Thymus (tissue), 11 donors: ENCODE measurements around the gene FAM193A. TPM values are rescaled to one million over a fixed set of nuclear protein-coding genes. Genes with fewer than 3 reads are reported as not detected.
A peak's percentile ranks its signal among the peaks of the same experiment; 100 is the strongest.

ENCODE experiments used
- DNase-seq, 9 donors: peaks; one replicate each; pipeline ENCODE4 v3.0.0-alpha.2; 2013; ENCODE audit warnings: low spot score in 9 of 9, low read depth in 6 of 9, missing footprints in 1 of 9
- H3K27ac ChIP-seq, 2 donors: one replicate each; pipeline ENCODE4 v1.5.1; 2013; ENCODE audit warnings: control low read depth in 1 of 2, low read depth in 1 of 2, low read length in 1 of 2, mild to moderate bottlenecking in 1 of 2, moderate library complexity in 1 of 2
- H3K27me3 ChIP-seq, 2 donors: one replicate each; pipeline ENCODE4 v1.5.1; 2013; ENCODE audit warnings: low read length in 1 of 2; ENCODE audit not compliant: control insufficient read depth in 2 of 2, insufficient read depth in 1 of 2
- H3K36me3 ChIP-seq, 2 donors: one replicate each; pipeline ENCODE4 v1.5.1; 2013; ENCODE audit warnings: low read length in 1 of 2, mild to moderate bottlenecking in 1 of 2, moderate library complexity in 1 of 2; ENCODE audit not compliant: control insufficient read depth in 2 of 2, insufficient read depth in 2 of 2
- H3K4me1 ChIP-seq, 2 donors: one replicate each; pipeline ENCODE4 v1.5.1; 2013; ENCODE audit warnings: low read length in 2 of 2; ENCODE audit not compliant: control insufficient read depth in 2 of 2, insufficient read depth in 2 of 2
- H3K4me3 ChIP-seq, 2 donors: one replicate each; pipeline ENCODE4 v1.5.1; 2013; ENCODE audit warnings: low read length in 2 of 2, control low read depth in 1 of 2, mild to moderate bottlenecking in 1 of 2
- H3K9me3 ChIP-seq, 2 donors: one replicate each; pipeline ENCODE4 v1.5.1; 2013; ENCODE audit warnings: low read length in 1 of 2, mild to moderate bottlenecking in 1 of 2; ENCODE audit not compliant: control insufficient read depth in 2 of 2, insufficient read depth in 1 of 2
- WGBS: extraction: QIAGEN DNeasy Blood & Tissue Kit; methylation state at CpG from one replicate; pipeline ENCODE4 v1.1.7; 2013; 5-methylcytosine and 5-hydroxymethylcytosine counted together
- polyA plus RNA-seq: library from polyadenylated mRNA; stranded (reverse); fragments of 200-250 nt; gene quantifications from one replicate; pipeline ENCODE4 v1.2.3, GENCODE V29; 2013
- total RNA-seq: library from RNA; stranded (reverse); fragments of 120-200 nt; gene quantifications from one replicate; pipeline ENCODE4 v1.2.4, GENCODE V29; 2013
- donor health status: healthy.

Gene FAM193A
- total and polyA plus RNA-seq, 2 donors = 9.0 to 13.8 TPM

- peaks cover 58 to 60% of the 10 kb centered on the region in 2 donors for H3K36me3 ChIP-seq
- DNase-seq = no peak
- H3K27ac ChIP-seq = no peak overlapping the region
Measured at GRCh38 chr4:2744576-2745270, 208.3 kb downstream of the FAM193A start.

GRCh38 chr4:2745516-2745915, 209.1 kb downstream of the FAM193A start:
- DNase-seq = no peak
- Histone ChIP-seq H3K36me3 (peaks cover 58 to 60% of the 10 kb centered on the region in 2 donors), H3K4me1 (peaks cover 0 to 35% of the 10 kb centered on the region in 2 donors), H3K4me3 (no peak overlapping the region), H3K9me3 (no peaks in the 10 kb centered on the region), H3K27me3 (no peaks in the 10 kb centered on the region), H3K27ac (peak overlapping the region; percentile 57 to 75)
- WGBS = 97% methylated on average over 5 of the region's 5 CpGs

More at GRCh38 chr4:2744576-2745270, 208.3 kb downstream of the FAM193A start:
- no peak overlapping the region for H3K4me3 ChIP-seq
- no peaks in the 10 kb centered on the region for H3K9me3 ChIP-seq
- WGBS = 96% methylated on average over 28 of the region's 28 CpGs
- H3K27me3 ChIP-seq = no peaks in the 10 kb centered on the region
- H3K4me1 ChIP-seq = peaks cover 0 to 35% of the 10 kb centered on the region in 2 donors

GRCh38 chr4:2745981-2746806, 209.7 kb downstream of the FAM193A start:
- 88% methylated on average over 21 of the region's 21 CpGs for WGBS
- Histone ChIP-seq H3K4me1 (peaks cover 0 to 35% of the 10 kb centered on the region in 2 donors), H3K36me3 (peaks cover 58 to 60% of the 10 kb centered on the region in 2 donors), H3K9me3 (no peaks in the 10 kb centered on the region), H3K27ac (peak overlapping the region; percentile 57 to 75), H3K4me3 (no peak overlapping the region), H3K27me3 (no peaks in the 10 kb centered on the region)
- peak in 4 of 9 donors; percentile 9 to 53 (median 27) for DNase-seq

GRCh38 chr4:2746891-2747695, 210.6 kb downstream of the FAM193A start:
- no peak for DNase-seq
- Histone ChIP-seq H3K27me3 (no peaks in the 10 kb centered on the region), H3K4me1 (peaks cover 0 to 35% of the 10 kb centered on the region in 2 donors), H3K9me3 (no peaks in the 10 kb centered on the region), H3K36me3 (peaks cover 53 to 57% of the 10 kb centered on the region in 2 donors), H3K27ac (peak overlapping the region in 1 of 2 donors; percentile 56), H3K4me3 (no peak overlapping the region)
- 89% methylated on average over 16 of the region's 16 CpGs for WGBS

- no peak for DNase-seq
- Histone ChIP-seq H3K36me3 (peaks cover 19 to 24% of the 10 kb centered on the region in 2 donors), H3K27me3 (no peaks in the 10 kb centered on the region), H3K27ac (no peak overlapping the region), H3K4me3 (no peak overlapping the region), H3K9me3 (no peaks in the 10 kb centered on the region), H3K4me1 (peaks cover 5 to 23% of the 10 kb centered on the region in 2 donors)
- 97% methylated on average over 19 of the region's 19 CpGs for WGBS
Measured at GRCh38 chr4:2750719-2751605, 214.5 kb downstream of the FAM193A start.

- no peak for DNase-seq
- Histone ChIP-seq H3K4me3 (no peak overlapping the region), H3K4me1 (peaks cover 8 to 13% of the 10 kb centered on the region in 2 donors), H3K9me3 (no peaks in the 10 kb centered on the region), H3K27me3 (peaks cover 2 to 4% of the 10 kb centered on the region in 2 donors), H3K36me3 (peaks cover 0 to 6% of the 10 kb centered on the region in 2 donors), H3K27ac (no peak overlapping the region)
- WGBS = 96% methylated on average over 4 of the region's 4 CpGs
Measured at GRCh38 chr4:2753436-2753835, 217.0 kb downstream of the FAM193A start.

- H3K4me1 ChIP-seq = peaks cover 8 to 13% of the 10 kb centered on the region in 2 donors
Measured at GRCh38 chr4:2754848-2755819, 218.7 kb downstream of the FAM193A start.

More at GRCh38 chr4:2754848-2755819, 218.7 kb downstream of the FAM193A start:
- H3K9me3 ChIP-seq = no peaks in the 10 kb centered on the region
- DNase-seq = no peak
- peaks cover 2 to 4% of the 10 kb centered on the region in 2 donors for H3K27me3 ChIP-seq
- H3K36me3 ChIP-seq = peaks cover 0 to 6% of the 10 kb centered on the region in 2 donors
- WGBS = 72% methylated on average over 23 of the region's 23 CpGs
- H3K27ac ChIP-seq = peak overlapping the region in 1 of 2 donors; percentile 82
- H3K4me3 ChIP-seq = peak overlapping the region; percentile 60 to 98
